RWPE2 (cell line): ENCODE data around the gene CRTC1.

Experiments
- ATAC-seq: fragments of 200-7000 bp; cut with Tn5 transposase; 3 replicates; pipeline ENCODE4 v1.9.1; 2021; ENCODE audit warnings: low read depth
- DNase-seq: peaks from one replicate; pipeline ENCODE4 v3.0.0-alpha.2; 2020; ENCODE audit warnings: low spot score
- H3K27ac ChIP-seq: fragments of 450-650 bp; 2 replicates; pipeline ENCODE4 v1.5.1; 2017; ENCODE audit warnings: mild to moderate bottlenecking; ENCODE audit not compliant: poor library complexity, severe bottlenecking
- H3K27me3 ChIP-seq: fragments of 250-450 bp; sonication (Bioruptor Pico); 2 replicates; pipeline ENCODE4 v1.5.1; 2021; ENCODE audit warnings: mild to moderate bottlenecking, moderate library complexity; ENCODE audit not compliant: insufficient read depth, poor library complexity, severe bottlenecking
- H3K36me3 ChIP-seq: fragments of 250-450 bp; sonication (Bioruptor Pico); 2 replicates; pipeline ENCODE4 v1.5.1; 2020; ENCODE audit warnings: low read depth, mild to moderate bottlenecking, moderate library complexity
- H3K4me1 ChIP-seq: fragments of 250-450 bp; sonication (Bioruptor Pico); 2 replicates; pipeline ENCODE4 v1.5.1; 2021; ENCODE audit warnings: mild to moderate bottlenecking, moderate library complexity; ENCODE audit not compliant: insufficient read depth, poor library complexity, severe bottlenecking
- H3K4me3 ChIP-seq: fragments of 250-450 bp; sonication (Bioruptor Pico); 2 replicates; pipeline ENCODE4 v1.5.1; 2021; ENCODE audit warnings: mild to moderate bottlenecking, moderate library complexity; ENCODE audit not compliant: severe bottlenecking
- H3K9me3 ChIP-seq: fragments of 250-450 bp; sonication (Bioruptor Pico); 2 replicates; pipeline ENCODE4 v1.5.1; 2021; ENCODE audit warnings: mild to moderate bottlenecking, moderate library complexity; ENCODE audit not compliant: severe bottlenecking
- TF ChIP-seq, protein P1 (sequence below): fragments of 450-650 bp; IDR thresholded peaks from one replicate; pipeline ENCODE4 v1.5.1; 2017; ENCODE audit warnings: mild to moderate bottlenecking, moderate library complexity; ENCODE audit not compliant: poor library complexity, severe bottlenecking

The CRTC1 gene

GRCh38 chr19:18791315-18791678 lies 107.8 kb downstream of the CRTC1 start:
- Histone ChIP-seq H3K4me3 (no peak overlapping the region), H3K4me1 (no peaks in the 10 kb centered on the region), H3K36me3 (no peaks in the 10 kb centered on the region), H3K27me3 (peaks cover 58% of the 10 kb centered on the region), H3K9me3 (no peaks in the 10 kb centered on the region), H3K27ac (no peak overlapping the region)
- peak; percentile 59 for DNase-seq
- no peak for ATAC-seq
- TF ChIP-seq, protein P1, sequence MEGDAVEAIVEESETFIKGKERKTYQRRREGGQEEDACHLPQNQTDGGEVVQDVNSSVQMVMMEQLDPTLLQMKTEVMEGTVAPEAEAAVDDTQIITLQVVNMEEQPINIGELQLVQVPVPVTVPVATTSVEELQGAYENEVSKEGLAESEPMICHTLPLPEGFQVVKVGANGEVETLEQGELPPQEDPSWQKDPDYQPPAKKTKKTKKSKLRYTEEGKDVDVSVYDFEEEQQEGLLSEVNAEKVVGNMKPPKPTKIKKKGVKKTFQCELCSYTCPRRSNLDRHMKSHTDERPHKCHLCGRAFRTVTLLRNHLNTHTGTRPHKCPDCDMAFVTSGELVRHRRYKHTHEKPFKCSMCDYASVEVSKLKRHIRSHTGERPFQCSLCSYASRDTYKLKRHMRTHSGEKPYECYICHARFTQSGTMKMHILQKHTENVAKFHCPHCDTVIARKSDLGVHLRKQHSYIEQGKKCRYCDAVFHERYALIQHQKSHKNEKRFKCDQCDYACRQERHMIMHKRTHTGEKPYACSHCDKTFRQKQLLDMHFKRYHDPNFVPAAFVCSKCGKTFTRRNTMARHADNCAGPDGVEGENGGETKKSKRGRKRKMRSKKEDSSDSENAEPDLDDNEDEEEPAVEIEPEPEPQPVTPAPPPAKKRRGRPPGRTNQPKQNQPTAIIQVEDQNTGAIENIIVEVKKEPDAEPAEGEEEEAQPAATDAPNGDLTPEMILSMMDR: no peak

GRCh38 chr19:18792661-18793060 lies 109.2 kb downstream of the CRTC1 start:
- H3K4me1 ChIP-seq: no peaks in the 10 kb centered on the region
- peaks cover 49% of the 10 kb centered on the region for H3K27me3 ChIP-seq
- no peaks in the 10 kb centered on the region for H3K36me3 ChIP-seq
- ATAC-seq (no peak), DNase-seq (no peak)
- H3K9me3 ChIP-seq: no peaks in the 10 kb centered on the region
- no peak overlapping the region for H3K27ac ChIP-seq
- TF ChIP-seq, protein P1: no peak
- H3K4me3 ChIP-seq: no peak overlapping the region

DNA sequence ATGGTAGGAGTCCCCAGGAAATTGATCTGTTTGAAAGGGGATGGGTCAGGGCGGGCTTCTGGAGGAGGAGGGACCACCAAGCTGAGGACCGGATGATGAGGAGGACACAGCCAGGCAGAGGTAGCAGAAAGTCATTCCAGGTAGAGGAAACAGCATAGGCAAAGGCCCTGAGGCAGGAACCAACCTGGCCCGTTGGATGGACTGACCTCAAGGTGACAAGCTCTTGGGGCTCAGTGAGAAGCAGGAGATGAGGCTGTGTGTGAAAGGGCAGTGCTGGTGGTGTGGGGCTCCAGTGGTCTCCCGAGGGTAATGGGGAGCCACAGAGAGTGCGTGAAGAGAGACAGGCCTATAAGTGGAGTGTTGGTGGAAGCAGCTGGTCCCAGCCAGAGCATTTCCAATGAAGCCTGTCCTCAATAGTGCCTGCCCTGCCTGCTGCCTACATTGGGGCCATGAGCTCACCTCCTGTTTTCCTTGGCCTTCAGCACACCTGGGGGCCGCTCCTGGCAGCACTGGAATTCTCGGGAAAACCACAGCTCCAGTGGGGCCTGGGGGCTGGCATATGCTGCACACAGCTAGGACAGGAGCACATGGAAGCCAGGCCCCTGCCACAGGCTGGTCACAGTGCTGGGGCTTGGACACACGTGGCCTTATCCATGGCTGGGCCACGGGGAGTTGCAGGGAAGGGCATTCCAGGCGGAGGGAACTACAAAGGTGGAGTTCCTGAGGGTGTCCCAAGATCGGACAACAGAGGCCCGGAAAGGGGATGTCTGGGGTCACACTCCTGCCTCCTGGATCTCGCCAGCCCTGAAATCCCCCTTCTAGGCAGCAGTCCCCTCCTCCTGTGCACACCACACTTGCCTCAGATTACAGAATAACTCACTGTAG lies 109.9 kb downstream of the CRTC1 start:
- no peak overlapping the region for H3K27ac ChIP-seq
- DNase-seq (no peak), ATAC-seq (peak; percentile 28; the same call in 1 of the 3 replicates)
- no peaks in the 10 kb centered on the region for H3K4me1 ChIP-seq
- TF ChIP-seq, protein P1: no peak
- no peaks in the 10 kb centered on the region for H3K9me3 ChIP-seq
- peaks cover 42% of the 10 kb centered on the region for H3K27me3 ChIP-seq
- H3K36me3 ChIP-seq: no peaks in the 10 kb centered on the region
- no peak overlapping the region for H3K4me3 ChIP-seq

GRCh38 chr19:18794029-18794313 lies 110.5 kb downstream of the CRTC1 start:
- TF ChIP-seq, protein P1: no peak
- Histone ChIP-seq H3K36me3 (no peaks in the 10 kb centered on the region), H3K9me3 (no peaks in the 10 kb centered on the region), H3K27me3 (peaks cover 36% of the 10 kb centered on the region), H3K4me1 (no peaks in the 10 kb centered on the region), H3K27ac (no peak overlapping the region), H3K4me3 (no peak overlapping the region)
- DNase-seq (no peak), ATAC-seq (no peak)

DNA sequence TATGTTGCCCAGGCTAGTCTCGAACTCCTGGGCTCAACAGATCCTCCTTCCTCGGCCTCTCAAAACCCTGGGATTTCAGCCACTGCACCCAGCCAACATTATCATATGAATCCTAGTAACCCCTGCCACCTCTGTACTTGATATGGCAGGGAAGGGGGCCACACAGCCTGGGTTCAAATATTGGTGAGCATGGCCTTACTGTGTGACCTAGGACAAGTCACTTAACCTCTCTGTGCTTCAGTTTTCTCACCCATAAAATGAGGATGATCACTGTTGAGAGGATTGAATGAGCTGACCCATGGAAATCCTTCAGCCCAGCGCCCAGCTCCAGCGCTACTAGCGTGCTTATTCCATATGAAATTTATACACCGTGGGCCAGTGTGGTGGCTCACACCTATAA lies 111.2 kb downstream of the CRTC1 start:
- H3K4me1 ChIP-seq: no peaks in the 10 kb centered on the region
- DNase-seq (no peak), ATAC-seq (no peak)
- peaks cover 29% of the 10 kb centered on the region for H3K27me3 ChIP-seq
- H3K9me3 ChIP-seq: no peaks in the 10 kb centered on the region
- H3K36me3 ChIP-seq: no peaks in the 10 kb centered on the region
- H3K4me3 ChIP-seq: no peak overlapping the region
- TF ChIP-seq, protein P1: no peak
- H3K27ac ChIP-seq: no peak overlapping the region
